HepG2 (cell line): ENCODE measurements around the gene HSPA5. TPM values are rescaled to one million over a fixed set of nuclear protein-coding genes. Genes with fewer than 3 reads are reported as not detected.

Experiments used
- HNF4A ChIP-seq: sonication (generic); formaldehyde crosslinking; IDR thresholded peaks from 2 replicates; pipeline ENCODE4 v1.4.0; 2020; ENCODE audit warnings: missing genetic modification reagents
- LBX2 ChIP-seq: sonication (generic); formaldehyde crosslinking; IDR thresholded peaks from 2 replicates; pipeline ENCODE4 v1.5.0; 2020; ENCODE audit warnings: missing genetic modification reagents, mild to moderate bottlenecking, borderline replicate concordance
- MEIS1 ChIP-seq: sonication (generic); formaldehyde crosslinking; IDR thresholded peaks from 2 replicates; pipeline ENCODE4 v1.9.0; 2021; ENCODE audit warnings: mild to moderate bottlenecking, missing genetic modification reagents, moderate library complexity, borderline replicate concordance
- NCOA2 ChIP-seq: sonication (generic); formaldehyde crosslinking; IDR thresholded peaks from 2 replicates; pipeline ENCODE4 v1.8.0; 2022; ENCODE audit warnings: inconsistent platforms
- RELA ChIP-seq: sonication (generic); formaldehyde crosslinking; IDR thresholded peaks from 2 replicates; pipeline ENCODE4 v1.4.0; 2020; ENCODE audit warnings: missing genetic modification reagents
- REST ChIP-seq, 2 experiments: IDR thresholded peaks; 2 replicates each; pipeline ENCODE4 v1.6.1; 2011 to 2012; ENCODE audit warnings: low read length in 2 of 2, borderline replicate concordance in 1 of 2, low read depth in 1 of 2, mild to moderate bottlenecking in 1 of 2, moderate library complexity in 1 of 2
- SIN3A ChIP-seq: IDR thresholded peaks from 2 replicates; pipeline ENCODE4 v1.6.1; 2011; ENCODE audit warnings: low read depth, mild to moderate bottlenecking, control low read depth, low read length, borderline replicate concordance
- STAG1 ChIP-seq: sonication (generic); formaldehyde crosslinking; IDR thresholded peaks from 2 replicates; pipeline ENCODE4 v1.4.0; 2020; ENCODE audit warnings: missing genetic modification reagents
- TIGD3 ChIP-seq: sonication (generic); formaldehyde crosslinking; IDR thresholded peaks from 2 replicates; pipeline ENCODE4 v1.5.1; 2020; ENCODE audit warnings: mild to moderate bottlenecking, missing genetic modification reagents, borderline replicate concordance
- ZBTB10 ChIP-seq: sonication (generic); formaldehyde crosslinking; IDR thresholded peaks from 2 replicates; pipeline ENCODE4 v1.4.0; 2020; ENCODE audit warnings: missing genetic modification reagents, borderline replicate concordance
- ZBTB39 ChIP-seq: sonication (generic); formaldehyde crosslinking; IDR thresholded peaks from 2 replicates; pipeline ENCODE4 v1.5.0; 2020; ENCODE audit warnings: missing genetic modification reagents
- ZC3H13 ChIP-seq: sonication (generic); formaldehyde crosslinking; IDR thresholded peaks from 2 replicates; pipeline ENCODE4 v1.8.1; 2023; ENCODE audit warnings: mild to moderate bottlenecking, missing genetic modification reagents, moderate library complexity
- ZMYM2 ChIP-seq: sonication (generic); formaldehyde crosslinking; IDR thresholded peaks from 2 replicates; pipeline ENCODE4 v1.8.0; 2022; ENCODE audit warnings: mild to moderate bottlenecking, missing genetic modification reagents
- ZMYM3 ChIP-seq: sonication (generic); formaldehyde crosslinking; IDR thresholded peaks from 2 replicates; pipeline ENCODE4 v1.5.1; 2020; ENCODE audit warnings: mild to moderate bottlenecking, missing genetic modification reagents
- ZNF232 ChIP-seq: sonication (generic); formaldehyde crosslinking; IDR thresholded peaks from 2 replicates; pipeline ENCODE4 v1.4.0; 2020; ENCODE audit warnings: missing genetic modification reagents, borderline replicate concordance
- ZNF737 ChIP-seq: sonication (generic); formaldehyde crosslinking; IDR thresholded peaks from 2 replicates; pipeline ENCODE4 v1.5.0; 2020; ENCODE audit warnings: missing genetic modification reagents, mild to moderate bottlenecking, borderline replicate concordance
- ZNF746 ChIP-seq: sonication (generic); formaldehyde crosslinking; IDR thresholded peaks from 2 replicates; pipeline ENCODE4 v1.8.0; 2022; ENCODE audit warnings: mild to moderate bottlenecking, missing genetic modification reagents
- polyA plus RNA-seq, 8 experiments: library from polyadenylated mRNA; depleted of rRNA in 3 of 8; stranded (reverse) in 7 of 8; unstranded in 1 of 8; fragments of >200 nt; fragmentation: Illumina TruSeq in 4 of 8; extraction: Trizol in 4 of 8; gene quantifications; 2 replicates each; pipeline versions ENCODE4 v1.2.1 to v1.2.3, GENCODE V29; 2011 to 2016; ENCODE audit warnings: low read depth in 4 of 8, missing spikeins in 1 of 8, mixed read lengths in 1 of 8; ENCODE audit not compliant: insufficient read depth in 1 of 8
- total RNA-seq, 5 experiments: library from RNA; depleted of rRNA; stranded (reverse); fragments of >200 nt; fragmentation: Illumina TruSeq; extraction: Trizol; gene quantifications; 2 replicates each; pipeline ENCODE4 v1.2.3, GENCODE V29; 2016; ENCODE audit warnings: low read depth in 1 of 5

The HSPA5 gene
- total and polyA plus RNA-seq, 2 of the 13 experiments (the other 11 are each of a cell fraction or from before 2014, with no cell fraction given): 201 to 206 TPM

GRCh38 chr9:125189361-125190289 is 51.5 kb downstream of the HSPA5 start, which contains the start of gene PPP6C (continued):
- TF ChIP-seq ZC3H13 (CRISPR knock-in tag) (no peak), TIGD3 (CRISPR knock-in tag) (no peak), RELA (CRISPR knock-in tag) (0 out of 2 replicates have a peak, but pooled peaks have one; percentile 72), REST (IDR thresholded peaks at IDR 0.05; ENCODE audit: borderline replicate concordance in 1 of 2, low read depth in 1 of 2, low read length in 2 of 2) (no peak), ZNF746 (CRISPR knock-in tag) (no peak), ZBTB10 (CRISPR knock-in tag) (peak; percentile 99), LBX2 (CRISPR knock-in tag) (no peak), MEIS1 (no peak), HNF4A (CRISPR knock-in tag) (0 out of 2 replicates have a peak, but pooled peaks have one; percentile 20), ZMYM2 (CRISPR knock-in tag) (no peak), NCOA2 (CRISPR knock-in tag) (peak; percentile 61), STAG1 (CRISPR knock-in tag) (0 out of 2 replicates have a peak, but pooled peaks have one; percentile 22), ZMYM3 (CRISPR knock-in tag) (peak; percentile 88), ZNF232 (CRISPR knock-in tag) (no peak), SIN3A (peak; percentile 56; the same call in 1 of the 2 replicates), ZBTB39 (0 out of 2 replicates have a peak, but pooled peaks have one; percentile 18), ZNF737 (CRISPR knock-in tag) (no peak; the same call in 1 of the 2 replicates)
